Subcutaneous adipose tissue (tissue), 4 donors: ENCODE measurements around the gene TMCO2. TPM values are rescaled to one million over a fixed set of nuclear protein-coding genes. Genes with fewer than 3 reads are reported as not detected.

Source experiments
- total RNA-seq, 4 donors: library from RNA; depleted of rRNA; stranded (reverse); fragments of >200 nt; gene quantifications; one replicate each; pipeline ENCODE4 v1.1.0, GENCODE V29; 2016
- TF ChIP-seq, protein P1 (sequence below): fragments of 450-650 bp; IDR thresholded peaks from one replicate; pipeline ENCODE4 v1.5.1; 2016; ENCODE audit warnings: low read depth, mild to moderate bottlenecking, control low read depth, antibody characterized with exemption, moderate library complexity

Gene TMCO2
- total RNA-seq, 4 donors from 2014 or later: not detected

DNA sequence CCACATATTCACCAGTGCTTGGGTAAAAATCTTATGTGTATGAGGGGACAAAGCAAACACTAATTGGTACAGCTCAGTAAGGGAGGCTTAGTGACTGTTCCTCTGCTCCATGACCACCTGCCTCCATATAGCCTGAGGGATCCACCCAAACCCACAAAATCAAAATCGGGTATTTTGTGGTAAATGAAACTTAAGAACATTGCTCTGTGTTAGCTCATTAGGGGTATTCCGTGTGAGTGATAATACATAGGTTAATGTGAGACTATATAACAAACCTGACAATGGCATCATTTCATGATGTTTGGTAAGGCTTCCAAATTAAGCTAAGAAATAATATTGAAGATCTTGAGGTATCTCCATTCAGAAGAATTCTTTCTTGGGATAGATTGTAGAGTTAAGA, 43.6 kb downstream of the TMCO2 start:
- TF ChIP-seq, protein P1, sequence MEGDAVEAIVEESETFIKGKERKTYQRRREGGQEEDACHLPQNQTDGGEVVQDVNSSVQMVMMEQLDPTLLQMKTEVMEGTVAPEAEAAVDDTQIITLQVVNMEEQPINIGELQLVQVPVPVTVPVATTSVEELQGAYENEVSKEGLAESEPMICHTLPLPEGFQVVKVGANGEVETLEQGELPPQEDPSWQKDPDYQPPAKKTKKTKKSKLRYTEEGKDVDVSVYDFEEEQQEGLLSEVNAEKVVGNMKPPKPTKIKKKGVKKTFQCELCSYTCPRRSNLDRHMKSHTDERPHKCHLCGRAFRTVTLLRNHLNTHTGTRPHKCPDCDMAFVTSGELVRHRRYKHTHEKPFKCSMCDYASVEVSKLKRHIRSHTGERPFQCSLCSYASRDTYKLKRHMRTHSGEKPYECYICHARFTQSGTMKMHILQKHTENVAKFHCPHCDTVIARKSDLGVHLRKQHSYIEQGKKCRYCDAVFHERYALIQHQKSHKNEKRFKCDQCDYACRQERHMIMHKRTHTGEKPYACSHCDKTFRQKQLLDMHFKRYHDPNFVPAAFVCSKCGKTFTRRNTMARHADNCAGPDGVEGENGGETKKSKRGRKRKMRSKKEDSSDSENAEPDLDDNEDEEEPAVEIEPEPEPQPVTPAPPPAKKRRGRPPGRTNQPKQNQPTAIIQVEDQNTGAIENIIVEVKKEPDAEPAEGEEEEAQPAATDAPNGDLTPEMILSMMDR: no peak

DNA sequence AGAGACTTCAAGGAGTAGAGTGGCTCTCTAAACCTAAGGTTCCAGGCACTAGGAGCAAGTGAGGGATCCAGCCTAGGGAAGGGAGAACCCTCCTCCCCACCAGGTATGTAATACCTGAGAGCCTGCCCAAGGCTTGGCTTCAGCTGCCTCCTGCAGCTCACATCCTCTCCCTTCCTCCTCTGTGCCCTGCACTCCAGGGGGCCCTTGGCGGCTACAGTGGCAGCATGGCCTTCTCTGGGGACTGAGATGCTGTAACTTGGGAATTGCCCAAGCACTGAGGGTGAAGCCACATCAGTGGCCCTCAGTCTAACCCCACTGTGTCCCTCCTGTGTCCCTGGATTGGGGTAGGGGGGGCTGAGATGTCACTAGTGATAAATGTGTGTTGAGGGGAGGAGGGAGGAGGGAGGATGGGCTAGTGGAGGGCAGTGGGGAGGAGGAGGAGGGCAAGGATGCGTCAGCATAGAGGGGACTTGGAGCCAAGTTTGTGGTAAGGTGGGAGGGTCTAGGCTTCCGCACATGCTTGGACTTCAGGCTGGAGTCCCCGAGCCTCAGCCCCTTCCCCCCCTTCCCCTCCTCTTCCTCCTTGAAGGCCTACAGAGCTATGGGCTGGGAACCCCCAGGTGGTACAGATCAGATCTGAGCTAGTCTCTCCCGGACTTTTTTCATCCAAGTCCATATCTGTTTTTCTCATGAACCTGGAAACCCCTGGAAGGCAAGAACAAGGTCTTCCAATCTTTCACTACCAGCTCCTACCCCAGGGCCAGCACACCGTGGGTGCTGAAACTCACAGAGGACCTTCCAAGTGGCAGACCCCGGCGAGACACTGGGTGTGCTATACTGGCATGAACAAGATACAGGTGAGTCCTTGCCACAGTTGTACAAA, 51.9 kb downstream of the TMCO2 start:
- TF ChIP-seq, protein P1: no peak

DNA sequence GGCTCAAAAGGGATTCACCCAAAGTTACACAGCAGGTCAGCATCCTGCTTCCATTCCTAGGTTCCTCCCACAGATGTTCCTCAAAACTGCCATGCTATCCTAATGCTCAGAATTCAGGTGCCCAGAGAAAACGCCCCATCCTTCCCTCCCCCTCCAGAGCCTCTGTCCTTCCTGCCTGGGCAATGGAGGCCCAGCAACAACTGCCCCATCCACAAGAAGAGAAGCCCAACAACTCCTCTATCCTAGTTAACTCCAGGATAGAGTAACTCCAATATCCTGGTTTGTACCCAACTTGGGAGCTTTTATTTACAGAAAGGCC, 52.5 kb downstream of the TMCO2 start:
- TF ChIP-seq, protein P1: no peak

DNA sequence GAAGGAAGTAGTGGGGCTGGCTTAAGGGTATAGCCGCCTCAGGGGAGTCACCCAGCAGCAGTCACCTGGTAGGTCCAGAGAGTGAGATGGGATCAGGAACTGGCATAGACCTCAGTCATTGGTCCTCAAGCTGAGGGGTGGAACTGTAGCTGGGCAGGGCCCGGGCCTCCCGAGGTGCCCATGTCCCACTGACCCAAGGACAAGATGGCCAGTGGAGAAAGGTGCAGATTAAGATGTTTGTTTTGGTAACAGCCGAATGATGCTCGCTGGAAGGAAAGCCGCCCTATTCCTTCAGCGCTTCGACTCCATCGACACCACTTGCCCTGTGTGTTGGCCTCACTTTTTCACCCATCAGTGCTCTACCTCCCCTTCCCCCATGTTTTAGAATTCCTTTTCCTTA, 52.9 kb downstream of the TMCO2 start:
- TF ChIP-seq, protein P1: no peak

DNA sequence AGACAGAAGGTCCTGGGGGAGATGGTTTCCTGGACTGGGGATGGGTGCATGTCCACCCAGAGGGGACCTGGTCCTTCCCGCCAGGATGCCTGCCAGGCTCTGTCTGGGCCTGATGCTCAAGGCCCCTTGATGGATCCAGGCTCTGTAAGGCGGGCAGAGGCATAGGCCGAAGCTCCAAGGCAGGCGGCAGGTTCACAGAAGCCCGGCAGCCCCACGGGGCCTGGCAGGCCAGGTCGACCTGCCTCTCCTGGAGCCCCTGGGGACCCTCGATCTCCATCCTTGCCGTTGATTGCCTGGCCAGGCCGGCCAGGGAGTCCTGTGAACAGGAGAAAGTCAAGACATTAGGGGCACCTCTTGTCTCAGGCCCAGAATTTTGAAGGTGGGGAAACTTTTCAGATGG, 53.3 kb downstream of the TMCO2 start:
- TF ChIP-seq, protein P1: no peak

Other genes with a start within 250 kb of the TMCO2 start
- 100 to 1,000 TPM; 177 to 419 (median 283) TPM for gene CAP1, start 207.2 kb upstream of the TMCO2 start, total RNA-seq
- gene PPT1, start 150.7 kb upstream of the TMCO2 start, total RNA-seq: 100 to 1,000 TPM in 1 of 4 donors, 10 to 100 TPM in 3; 43.5 to 253 (median 87.9) TPM
- gene RLF, start 86.5 kb upstream of the TMCO2 start, total RNA-seq: 10 to 100 TPM; 15.6 to 27.1 (median 22.4) TPM
- gene ZMPSTE24, start 10.3 kb downstream of the TMCO2 start, total RNA-seq: 10 to 100 TPM; 23.5 to 66.7 (median 38.0) TPM
- 1 to 10 TPM in 3 of 4 donors, under 1 TPM in 1; 0.65 to 7.8 (median 4.1) TPM for gene COL9A2, start 69.3 kb downstream of the TMCO2 start, total RNA-seq
- 100 to 1,000 TPM in 1 of 4 donors, 10 to 100 TPM in 3; 51.0 to 110 (median 72.2) TPM for gene SMAP2, start 125.8 kb downstream of the TMCO2 start, total RNA-seq
- gene ZFP69B, start 202.5 kb downstream of the TMCO2 start, total RNA-seq: 1 to 10 TPM in 2 of 4 donors, under 1 TPM in 2; 0.33 to 1.1 (median 0.70) TPM
- gene ZFP69, start 229.4 kb downstream of the TMCO2 start, total RNA-seq: 1 to 10 TPM; 1.7 to 3.4 (median 2.5) TPM